NCI-H2107 treated with DMSO at 0.1 percent for 48 hours (cell line): ENCODE results near the gene DCHS2.

Experiments
- DNase-seq: peaks from one replicate; lab custom pipeline; 2025; ENCODE audit not compliant: unreplicated experiment; lab: John Stamatoyannopoulos, UW

DCHS2 gene

DNA sequence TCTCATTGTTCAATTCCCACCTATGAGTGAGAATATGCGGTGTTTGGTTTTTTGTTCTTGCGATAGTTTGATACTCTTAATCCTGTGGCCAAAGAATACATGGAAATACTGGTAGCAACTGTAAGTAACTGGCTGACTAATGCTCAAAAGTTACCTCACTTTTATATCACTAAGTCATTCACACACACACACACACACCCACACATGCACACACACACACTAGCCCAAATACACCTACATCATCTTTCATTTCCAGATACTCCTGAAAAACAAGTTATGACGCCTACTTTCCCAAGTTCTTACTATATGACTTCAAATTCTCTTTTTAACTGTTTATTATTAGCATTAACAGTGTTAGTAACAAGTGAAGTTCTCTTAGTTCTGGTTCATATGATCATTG, 101.3 kb downstream of the DCHS2 start:
- DNase-seq = no peak

DNA sequence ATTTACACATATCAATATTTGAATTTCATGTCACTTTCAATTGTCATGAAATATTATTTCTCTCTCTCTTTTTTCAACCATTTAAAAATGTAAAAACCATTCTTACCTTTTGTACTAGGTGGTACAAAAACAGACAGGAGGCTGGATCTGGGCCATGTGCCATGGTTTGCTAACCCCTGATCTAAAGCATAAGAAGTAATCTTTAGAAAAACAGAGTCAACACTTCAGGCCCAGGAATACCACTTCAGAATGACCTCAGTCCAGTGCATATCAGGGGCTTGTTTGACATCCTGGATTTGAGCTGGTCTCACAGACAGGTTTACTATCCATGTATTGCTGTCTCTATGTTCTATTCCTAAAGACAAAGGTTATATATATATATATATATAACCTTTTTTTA, 102.5 kb downstream of the DCHS2 start:
- no peak for DNase-seq

DNA sequence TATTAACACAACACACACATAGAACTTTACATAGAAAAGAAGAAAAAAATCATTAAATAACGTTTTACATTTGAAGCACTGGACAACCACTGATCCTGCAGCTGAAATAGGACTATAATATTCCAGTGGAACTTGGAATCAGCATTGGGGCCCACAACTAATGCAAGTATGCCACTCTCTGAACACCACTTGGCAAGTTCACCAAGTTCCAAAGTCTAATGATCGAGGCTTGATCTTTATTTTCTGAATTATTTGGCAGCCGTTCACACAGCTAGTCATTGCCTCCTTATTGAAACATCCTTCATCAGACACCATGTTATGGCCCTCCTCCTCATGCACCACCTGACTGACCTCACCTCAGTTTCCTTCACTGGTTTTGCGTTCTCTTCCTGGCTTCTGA, 107.6 kb downstream of the DCHS2 start:
- no peak for DNase-seq

DNA sequence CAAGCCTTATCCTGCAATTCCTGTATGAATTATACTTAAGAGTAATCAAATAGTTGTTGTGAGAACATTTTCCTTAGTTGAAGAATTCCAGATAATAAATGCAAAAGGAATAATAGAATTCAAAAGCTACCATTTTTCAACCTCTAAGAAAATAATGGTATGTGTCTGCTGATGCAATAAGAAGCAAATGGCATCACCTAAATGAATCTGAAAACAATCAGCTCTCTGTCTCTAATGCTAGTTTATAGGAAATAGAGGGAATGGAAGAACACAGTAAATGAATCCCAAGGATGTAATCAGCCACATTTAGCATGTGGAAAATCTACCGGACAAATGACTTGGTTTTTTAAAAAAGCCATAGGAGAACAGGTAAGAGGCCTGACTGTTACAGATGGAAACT, 115.1 kb downstream of the DCHS2 start:
- DNase-seq = no peak

DNA sequence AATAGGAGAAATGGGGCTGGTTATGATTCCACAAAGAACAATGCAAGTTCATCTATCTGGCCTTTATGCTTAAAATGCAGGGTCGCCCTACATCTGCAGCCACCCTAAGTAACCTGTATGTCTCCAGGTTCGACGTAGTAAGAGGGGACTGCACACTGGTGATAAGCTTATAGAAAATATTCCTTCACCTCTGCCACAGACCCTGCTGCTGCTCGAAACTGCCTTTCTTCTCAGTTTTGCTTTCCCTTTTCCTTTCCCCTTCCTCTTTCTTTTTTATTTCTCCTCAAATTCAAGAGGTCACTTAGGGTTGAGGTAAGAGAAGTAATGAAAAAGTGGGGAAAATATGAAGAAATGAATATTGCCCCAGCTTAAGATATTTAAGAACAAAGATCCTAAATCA, 123.5 kb downstream of the DCHS2 start:
- DNase-seq = no peak

DNA sequence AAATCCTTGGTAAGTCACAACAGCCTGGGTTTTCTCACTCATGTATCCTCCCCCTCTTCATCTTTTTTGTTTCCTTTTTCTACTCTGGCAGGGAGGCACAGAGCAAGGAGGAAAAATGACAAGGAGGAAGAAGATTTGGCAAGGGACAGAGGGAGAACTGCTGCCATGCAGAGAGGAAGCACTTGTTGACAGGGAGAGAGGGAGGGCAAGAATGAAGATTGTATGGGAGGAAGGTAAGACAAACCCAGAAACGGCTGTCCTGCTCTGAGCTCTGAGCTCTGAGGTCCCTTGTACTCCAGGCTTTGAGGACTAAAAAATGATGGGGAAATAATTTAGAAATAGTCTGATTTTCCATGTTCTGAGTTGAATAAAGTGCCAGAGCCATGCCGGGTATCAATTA, 123.9 kb downstream of the DCHS2 start:
- no peak for DNase-seq

DNA sequence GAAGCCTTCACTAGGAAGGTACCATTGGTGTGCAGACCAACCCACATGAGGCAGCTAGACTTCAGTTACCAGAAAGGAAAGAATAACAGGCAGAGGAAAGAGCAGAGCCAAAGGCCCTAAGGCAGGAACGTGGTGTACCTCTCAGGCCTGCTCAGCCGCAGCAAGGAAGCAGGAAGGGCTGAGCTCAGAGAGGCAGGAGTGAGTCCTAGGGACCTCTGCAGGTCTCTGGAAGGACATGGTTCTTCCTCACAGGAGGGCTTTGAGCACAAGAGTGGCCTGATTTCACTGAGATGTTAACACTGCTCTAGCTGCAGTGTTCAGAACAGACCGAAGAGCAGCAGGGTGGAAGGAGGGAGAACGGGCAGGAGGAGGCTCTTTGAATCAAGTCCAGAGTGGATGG, 124.6 kb downstream of the DCHS2 start:
- no peak for DNase-seq

DNA sequence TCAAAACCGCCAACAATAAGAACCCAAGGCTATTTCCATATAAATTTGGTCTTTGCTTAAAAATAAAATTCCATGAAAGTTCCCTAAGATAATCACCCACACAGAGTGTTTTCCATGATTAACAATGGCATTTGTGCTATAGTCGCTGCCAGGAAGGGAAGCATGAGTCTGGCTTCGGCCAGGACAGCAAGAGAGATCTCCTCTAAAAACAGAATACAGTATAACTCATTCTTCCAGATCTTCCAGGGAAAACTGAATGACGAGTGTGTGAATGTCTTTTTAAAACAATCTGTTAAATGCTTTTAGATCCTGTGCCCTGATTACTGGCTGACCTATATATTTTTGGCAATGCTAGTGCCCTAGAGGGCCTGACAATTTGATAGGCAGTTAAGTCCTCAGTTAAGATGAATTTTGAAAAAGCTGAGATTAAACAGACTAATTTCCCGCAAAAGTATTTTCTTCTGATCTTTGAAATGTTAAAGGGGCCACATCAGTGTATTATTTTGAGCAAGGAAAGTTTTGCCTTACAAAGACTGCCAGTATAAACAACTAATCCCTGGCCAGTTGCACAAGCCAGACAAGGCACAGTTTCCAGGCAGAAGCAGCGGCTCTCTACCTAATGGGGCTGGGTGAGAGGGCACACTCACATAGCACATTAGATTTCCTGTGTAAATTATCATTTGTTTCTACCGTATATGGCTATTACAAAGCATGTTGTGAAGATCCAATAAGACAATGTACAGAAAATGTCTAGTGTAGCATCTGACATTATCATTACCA, 127.3 kb downstream of the DCHS2 start:
- no peak for DNase-seq

DNA sequence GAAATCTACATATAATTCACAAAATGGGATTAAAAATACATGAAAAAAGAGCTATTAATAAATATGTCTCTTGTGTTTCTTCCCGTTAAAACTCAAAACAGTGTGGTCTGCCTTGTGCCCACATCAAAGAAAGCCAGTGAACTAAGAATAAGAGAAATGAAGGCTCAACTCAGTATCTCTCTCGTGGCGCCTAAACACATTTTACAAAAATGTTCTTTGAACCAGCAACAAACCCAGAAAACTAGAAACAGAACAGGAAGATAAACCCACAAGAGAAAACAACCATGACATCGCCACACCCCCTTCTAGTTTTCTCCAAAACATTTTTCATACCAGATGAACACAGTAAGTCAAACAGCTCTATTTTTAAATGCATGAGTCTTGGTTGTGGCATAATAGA, 130.1 kb downstream of the DCHS2 start:
- DNase-seq = no peak

DNA sequence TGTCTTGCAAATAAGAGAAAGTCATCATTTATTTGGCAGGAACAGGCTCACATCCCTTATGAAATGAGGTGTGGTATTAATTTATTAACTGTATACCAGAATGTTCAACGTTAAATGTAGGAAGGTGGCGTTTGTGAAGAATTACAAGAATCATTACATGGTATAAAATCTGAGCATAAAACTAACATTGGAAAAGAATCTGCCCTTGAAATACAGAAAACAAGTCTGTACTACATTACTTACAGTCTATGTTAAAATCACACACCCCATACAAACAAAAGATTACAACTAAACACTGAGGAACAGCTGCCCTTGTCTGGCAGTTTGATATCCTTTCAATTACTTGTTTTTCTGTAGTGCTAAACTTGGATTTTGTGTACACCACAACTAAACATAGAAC, 131.1 kb downstream of the DCHS2 start:
- DNase-seq = no peak

DNA sequence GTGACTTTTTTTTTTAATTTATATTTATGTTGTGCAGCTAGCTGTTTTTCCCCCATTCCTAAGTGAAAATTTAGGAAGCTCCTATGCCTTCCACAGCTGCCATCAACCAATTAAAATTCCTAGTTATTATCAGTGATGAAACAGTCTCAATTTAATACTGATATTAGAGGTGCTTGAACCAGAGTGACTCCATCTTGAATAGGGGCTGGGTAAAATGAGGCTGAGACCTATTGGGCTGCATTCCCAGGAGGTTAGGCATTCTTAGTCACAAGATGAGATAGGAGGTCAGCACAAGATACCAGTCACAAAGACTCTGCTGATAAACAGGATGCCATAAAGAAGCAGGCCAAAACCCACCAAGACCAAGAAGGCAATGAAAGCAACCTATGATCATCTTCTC, 136.7 kb downstream of the DCHS2 start:
- no peak for DNase-seq

DNA sequence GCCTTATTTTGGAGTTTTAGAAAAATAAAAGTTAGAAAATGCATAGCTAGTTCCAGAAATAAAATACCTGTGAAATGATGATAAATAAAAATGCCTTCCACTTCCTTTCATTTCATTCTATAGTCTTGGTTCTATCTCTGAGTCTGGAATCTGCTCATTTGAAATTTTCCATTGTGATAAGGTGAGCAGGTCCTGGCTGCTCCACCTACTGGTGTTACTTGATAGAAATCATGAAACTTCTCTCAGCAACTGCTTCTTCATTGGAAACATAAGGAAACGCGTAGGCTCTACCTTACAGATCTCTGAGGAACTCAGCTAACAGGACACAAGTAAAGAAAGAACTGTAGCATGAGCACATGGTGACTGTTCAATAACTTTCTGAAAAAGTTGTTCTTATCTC, 141.8 kb downstream of the DCHS2 start:
- no peak for DNase-seq

DNA sequence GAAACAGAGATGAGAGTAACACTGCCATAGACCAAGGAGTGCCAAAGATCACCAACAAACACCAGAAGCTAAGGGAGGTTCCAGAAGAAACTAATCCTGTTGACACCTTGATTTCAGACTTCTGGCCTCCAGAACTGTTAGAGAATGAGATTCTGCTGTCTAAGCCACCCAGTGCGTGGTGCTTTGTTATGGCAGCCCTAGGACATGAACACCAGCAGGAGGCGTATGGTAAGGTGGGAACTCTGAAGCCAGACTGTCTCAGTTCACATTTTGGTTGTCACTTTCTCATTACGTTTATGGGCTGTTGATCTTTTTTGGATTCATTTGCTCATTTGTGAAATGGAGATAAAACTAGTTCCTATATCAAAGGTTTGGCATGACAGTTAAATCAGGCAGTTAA, 142.9 kb downstream of the DCHS2 start:
- DNase-seq = no peak

DNA sequence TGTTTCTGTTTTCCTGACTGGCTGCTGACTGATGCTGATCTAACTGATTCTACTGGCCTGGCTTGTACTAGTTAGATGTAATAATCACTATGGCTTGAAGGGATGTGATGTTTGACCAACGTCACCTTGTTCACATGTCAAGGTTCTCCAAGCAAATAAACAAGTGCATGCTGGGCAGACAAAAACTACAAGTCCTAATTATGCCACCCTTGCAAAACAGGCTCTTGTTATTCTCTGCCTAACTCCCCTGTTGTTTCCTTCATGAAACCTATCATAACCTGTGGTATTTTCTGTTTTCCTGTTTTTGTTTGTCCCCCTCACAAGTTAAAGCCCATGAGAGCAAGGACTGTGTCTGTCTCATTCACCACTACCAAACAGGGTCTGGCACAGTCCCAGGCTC, 146.2 kb downstream of the DCHS2 start:
- DNase-seq = no peak

DNA sequence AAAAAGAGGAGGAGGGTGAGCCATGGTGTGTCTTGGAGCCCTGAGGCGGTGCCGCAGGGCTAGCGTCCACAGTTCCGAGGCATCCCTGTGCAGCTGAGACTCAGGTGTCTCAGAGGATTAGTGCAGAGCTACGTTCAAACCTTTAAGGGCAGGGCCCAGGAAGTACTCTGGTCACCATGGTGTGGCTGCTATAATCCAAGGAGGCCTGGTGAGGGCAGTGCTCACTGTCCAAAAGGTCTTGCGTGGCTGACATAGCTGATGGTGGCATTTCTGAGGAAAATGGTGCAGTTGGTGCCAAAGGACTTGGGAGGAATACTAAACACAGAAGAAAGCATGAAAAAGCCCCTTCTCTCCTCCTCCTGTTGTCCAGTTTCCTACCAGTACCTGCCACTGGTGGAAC, 146.9 kb downstream of the DCHS2 start:
- DNase-seq = no peak

DNA sequence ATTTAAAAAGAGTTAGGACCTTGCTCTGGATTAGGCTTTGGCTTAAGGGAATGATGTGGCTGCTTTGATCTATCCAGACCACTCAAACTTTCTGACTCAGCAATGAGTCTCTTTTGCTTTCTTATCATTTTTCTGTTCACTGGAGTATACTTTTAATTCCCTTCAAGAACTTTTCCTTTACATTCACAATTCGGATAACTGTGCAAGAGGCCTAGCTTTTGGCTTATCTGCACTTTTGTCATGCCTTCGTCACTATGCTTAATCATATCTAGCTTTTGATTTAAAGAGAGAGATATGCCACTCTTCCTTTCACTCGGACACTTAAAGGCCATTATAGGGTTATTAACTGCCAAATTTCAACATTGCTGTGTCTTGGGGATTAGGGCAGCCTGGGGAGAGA, 147.9 kb downstream of the DCHS2 start:
- DNase-seq = no peak

DNA sequence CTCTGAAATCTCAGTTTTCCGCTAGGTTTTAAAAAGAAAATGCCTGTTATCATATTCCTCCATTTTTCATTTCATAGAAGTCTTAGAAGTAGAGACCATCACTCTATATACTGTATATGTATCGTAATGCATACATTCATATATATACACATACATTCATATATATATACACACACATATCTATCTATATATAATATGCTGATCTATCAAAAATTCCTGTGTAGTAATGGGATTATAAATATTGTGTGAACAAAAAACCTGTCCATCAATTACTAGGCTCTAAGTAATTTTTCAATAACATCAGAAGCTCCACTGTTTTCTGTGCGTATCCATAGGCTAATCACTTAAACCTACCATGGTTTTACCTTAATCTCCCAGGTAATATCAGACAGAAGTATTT, 150.2 kb downstream of the DCHS2 start:
- no peak for DNase-seq

DNA sequence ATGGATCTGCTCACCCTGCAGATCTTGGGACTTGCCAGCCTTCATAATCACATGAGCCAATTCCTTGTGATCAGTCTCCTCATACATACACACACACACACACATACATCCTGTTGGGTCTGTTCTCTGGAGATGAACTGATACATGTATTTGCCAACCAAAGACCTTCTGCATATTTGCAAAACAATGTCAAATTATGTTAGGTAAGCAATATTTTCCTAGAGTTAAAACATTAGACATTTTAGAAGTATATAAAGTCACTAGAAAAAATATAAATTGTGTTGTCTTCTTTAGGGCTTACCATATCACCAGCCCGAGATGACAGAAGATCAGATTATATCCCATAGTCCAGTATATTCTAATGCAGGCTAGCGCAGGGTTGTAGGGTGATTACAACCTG, 156.0 kb downstream of the DCHS2 start:
- no peak for DNase-seq

DNA sequence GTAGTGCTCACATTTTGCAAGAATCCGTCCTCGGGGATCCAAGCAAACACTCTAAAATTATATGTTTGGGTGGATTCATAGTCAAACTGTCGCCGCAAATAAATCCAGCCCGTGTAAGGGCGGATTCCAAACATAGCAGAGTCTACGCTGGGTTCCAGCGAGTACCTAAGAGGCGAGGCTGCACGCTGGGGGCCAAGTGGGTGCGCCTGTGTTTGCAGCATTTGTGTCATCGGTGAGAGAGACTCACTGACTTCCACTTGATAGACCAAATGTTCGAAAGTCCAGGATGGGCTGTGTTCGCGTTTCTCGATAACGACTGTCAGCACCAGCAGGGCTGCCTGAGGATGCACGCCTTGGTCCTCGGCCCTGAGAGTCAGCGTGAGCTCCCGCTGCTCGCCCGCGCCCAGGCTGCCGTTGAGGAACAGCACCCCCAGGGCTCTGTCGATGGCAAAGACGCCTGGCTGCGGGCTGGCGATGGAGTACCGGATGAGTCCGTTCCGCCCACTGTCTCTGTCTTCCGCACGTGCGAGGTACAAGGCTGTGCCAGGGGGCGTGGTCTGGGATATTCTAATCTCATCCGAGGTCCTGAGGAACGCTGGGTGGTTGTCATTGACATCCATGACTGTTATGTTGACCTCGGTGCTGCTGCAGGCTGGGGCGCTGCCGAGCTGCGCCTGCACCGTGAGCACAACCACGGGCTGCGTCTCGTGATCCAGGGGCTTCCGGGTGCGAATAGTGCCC, 158.7 kb downstream of the DCHS2 start:
- DNase-seq = no peak

DNA sequence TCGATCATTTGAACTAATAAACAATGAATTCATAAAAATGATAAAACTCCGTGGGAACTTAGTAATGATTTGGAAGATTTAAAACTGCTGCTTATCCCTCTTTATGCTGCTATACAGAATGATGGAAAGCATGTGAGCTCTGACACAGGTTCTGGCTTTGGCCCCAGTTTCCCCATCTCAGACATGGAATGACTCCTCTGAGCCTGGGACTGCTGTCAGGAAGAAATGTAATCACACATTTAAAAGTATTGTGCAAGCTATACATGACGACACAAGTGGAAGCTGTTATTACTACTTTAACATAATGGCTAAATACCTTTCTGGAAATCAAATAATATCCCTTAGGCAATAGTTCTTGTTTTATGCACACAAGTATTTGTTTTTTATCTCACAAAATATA, 161.7 kb downstream of the DCHS2 start:
- DNase-seq = no peak

DNA sequence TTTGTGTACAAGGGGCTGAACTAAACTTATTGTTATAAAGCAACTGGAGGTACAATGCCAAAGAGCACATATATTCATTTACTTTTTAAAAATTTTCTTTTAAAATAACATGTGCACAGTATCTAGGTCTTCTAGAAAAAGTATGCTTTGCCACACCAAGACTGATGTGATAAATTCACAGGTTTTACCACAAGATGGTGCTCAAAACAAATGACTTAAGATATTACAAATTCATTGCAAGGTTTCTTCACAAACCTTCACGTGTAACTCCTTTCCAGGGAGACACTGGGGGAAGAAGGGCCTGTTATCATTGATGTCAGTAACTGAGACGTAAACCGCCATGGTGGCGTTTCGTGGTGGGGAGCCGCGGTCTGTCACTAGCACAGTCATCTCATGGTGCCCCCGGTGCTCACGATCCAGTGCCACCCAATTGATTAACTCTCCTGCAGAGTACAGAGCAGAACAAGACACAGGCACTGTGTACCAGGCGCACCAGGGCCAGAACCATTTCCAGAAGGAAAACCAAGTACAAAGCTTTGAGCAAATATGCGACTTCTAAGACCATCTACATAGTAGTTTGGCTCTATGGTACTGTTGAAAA, 162.2 kb downstream of the DCHS2 start:
- DNase-seq = no peak

DNA sequence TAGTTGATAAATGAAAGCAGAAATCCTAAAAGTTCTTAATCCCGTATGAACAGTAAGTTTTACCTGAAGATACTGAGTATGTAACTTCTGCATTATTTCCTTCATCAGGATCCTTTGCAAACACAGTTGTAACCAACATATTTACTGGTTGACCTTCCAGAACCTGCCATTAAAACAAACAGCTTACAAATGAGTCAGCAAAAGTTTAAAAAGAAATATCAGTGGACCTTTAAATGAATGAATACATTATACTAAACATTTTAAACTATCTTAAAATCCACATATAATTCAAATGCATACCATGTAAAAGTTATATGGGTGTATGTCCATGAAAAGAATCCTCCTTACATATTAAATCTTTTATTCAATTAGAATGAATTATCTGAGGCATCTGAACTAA, 163.6 kb downstream of the DCHS2 start:
- no peak for DNase-seq
